Glutamatergic neuron (in vitro differentiated cells): ENCODE data around the gene FBXO22. TPM values are rescaled to one million over a fixed set of nuclear protein-coding genes. Genes with fewer than 3 reads are reported as not detected.
"Not testable (repeated sequence)": the region's sequence is repeated elsewhere in the genome, so short reads cannot be mapped to it uniquely, and the experiment has no call there.

Experiments used
- DNase-seq: peaks from one replicate; pipeline ENCODE4 v3.0.0; 2022
- H3K27ac Mint-ChIP-seq: one replicate; pipeline ENCODE4 v1.8.0; 2020; ENCODE audit warnings: mild to moderate bottlenecking, mixed read lengths, inconsistent platforms; ENCODE audit not compliant: unreplicated experiment
- H3K27me3 Mint-ChIP-seq: one replicate; pipeline ENCODE4 v1.8.0; 2020; ENCODE audit warnings: mild to moderate bottlenecking, moderate library complexity, mixed read lengths, inconsistent platforms; ENCODE audit not compliant: unreplicated experiment
- H3K36me3 Mint-ChIP-seq: one replicate; pipeline ENCODE4 v1.8.0; 2020; ENCODE audit warnings: mild to moderate bottlenecking, mixed read lengths, inconsistent platforms; ENCODE audit not compliant: unreplicated experiment
- H3K4me1 Mint-ChIP-seq: one replicate; pipeline ENCODE4 v1.8.0; 2020; ENCODE audit warnings: mild to moderate bottlenecking, low read depth, mixed read lengths, inconsistent platforms; ENCODE audit not compliant: unreplicated experiment
- H3K4me3 Mint-ChIP-seq: one replicate; pipeline ENCODE4 v1.8.0; 2020; ENCODE audit warnings: mild to moderate bottlenecking, mixed read lengths, inconsistent platforms; ENCODE audit not compliant: unreplicated experiment
- H3K9me3 Mint-ChIP-seq: one replicate; pipeline ENCODE4 v1.8.0; 2020; ENCODE audit warnings: mild to moderate bottlenecking, moderate library complexity, mixed read lengths, inconsistent platforms; ENCODE audit not compliant: unreplicated experiment
- total RNA-seq: library from RNA; stranded (reverse); fragmentation: NEBNext Ultra II Directional; extraction: Animal tissue kit (Norgen Biotek cat#: 25700); gene quantifications from one replicate; pipeline ENCODE4 v1.2.1, GENCODE V29; 2021; ENCODE audit not compliant: unreplicated experiment
- TF ChIP-seq, protein P1 (sequence below): fragments of 200-600 bp; sonication (generic); IDR thresholded peaks from one replicate; pipeline ENCODE4 v1.5.0; 2021; ENCODE audit not compliant: partially characterized antibody, unreplicated experiment

Gene FBXO22
- total RNA-seq, 1 donor from 2014 or later, result 45.1 TPM

DNA sequence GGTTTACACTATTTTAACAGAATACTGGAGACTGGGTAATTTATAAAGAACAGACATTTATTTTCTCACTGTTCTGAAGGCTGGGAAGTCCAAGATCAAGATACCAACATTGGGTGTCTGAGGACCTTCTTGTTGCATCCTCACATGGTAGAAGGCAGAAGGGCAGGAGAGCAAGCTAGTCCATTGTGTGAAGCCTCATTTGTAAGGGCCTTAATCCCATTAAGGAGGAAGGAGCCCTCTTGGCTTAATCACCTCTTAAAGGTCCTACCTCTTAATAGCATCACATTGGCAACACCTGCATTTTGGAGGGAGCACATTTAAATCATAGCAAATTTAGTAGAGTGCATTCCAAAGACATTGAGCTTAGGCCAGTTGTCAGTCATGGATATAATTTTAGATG, 34.2 kb upstream of the FBXO22 start:
- Mint-ChIP-seq H3K4me1 (peaks cover 34% of the 10 kb centered on the region), H3K36me3 (peaks cover 7% of the 10 kb centered on the region), H3K27ac (no peak overlapping the region), H3K4me3 (no peak overlapping the region), H3K27me3 (peaks cover 7% of the 10 kb centered on the region), H3K9me3 (no peaks in the 10 kb centered on the region)
- DNase-seq, result no peak
- TF ChIP-seq, protein P1, sequence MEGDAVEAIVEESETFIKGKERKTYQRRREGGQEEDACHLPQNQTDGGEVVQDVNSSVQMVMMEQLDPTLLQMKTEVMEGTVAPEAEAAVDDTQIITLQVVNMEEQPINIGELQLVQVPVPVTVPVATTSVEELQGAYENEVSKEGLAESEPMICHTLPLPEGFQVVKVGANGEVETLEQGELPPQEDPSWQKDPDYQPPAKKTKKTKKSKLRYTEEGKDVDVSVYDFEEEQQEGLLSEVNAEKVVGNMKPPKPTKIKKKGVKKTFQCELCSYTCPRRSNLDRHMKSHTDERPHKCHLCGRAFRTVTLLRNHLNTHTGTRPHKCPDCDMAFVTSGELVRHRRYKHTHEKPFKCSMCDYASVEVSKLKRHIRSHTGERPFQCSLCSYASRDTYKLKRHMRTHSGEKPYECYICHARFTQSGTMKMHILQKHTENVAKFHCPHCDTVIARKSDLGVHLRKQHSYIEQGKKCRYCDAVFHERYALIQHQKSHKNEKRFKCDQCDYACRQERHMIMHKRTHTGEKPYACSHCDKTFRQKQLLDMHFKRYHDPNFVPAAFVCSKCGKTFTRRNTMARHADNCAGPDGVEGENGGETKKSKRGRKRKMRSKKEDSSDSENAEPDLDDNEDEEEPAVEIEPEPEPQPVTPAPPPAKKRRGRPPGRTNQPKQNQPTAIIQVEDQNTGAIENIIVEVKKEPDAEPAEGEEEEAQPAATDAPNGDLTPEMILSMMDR, result no peak

DNA sequence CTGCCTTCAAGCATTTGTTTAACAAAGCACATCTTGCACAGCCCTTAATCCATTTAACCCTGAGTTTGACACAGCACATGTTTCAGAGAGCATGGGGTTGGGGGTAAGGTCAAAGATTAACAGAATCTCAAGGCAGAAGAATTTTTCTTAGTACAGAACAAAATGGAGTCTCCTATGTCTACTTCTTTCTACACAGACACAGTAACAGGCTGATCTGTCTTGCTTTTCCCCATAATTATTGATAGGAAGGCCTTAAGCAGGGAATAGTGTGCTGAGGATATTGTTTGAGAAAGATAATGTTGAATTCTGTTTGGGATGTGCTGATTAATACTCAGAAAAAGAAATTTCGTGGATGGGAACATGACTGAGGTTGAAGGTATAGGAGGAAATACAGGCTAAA, 32.1 kb upstream of the FBXO22 start:
- H3K27me3 Mint-ChIP-seq, H3K9me3 Mint-ChIP-seq, DNase-seq, H3K27ac Mint-ChIP-seq, H3K36me3 Mint-ChIP-seq, H3K4me3 Mint-ChIP-seq: not testable (repeated sequence)
- H3K4me1 Mint-ChIP-seq, result peaks cover 25% of the 10 kb centered on the region

DNA sequence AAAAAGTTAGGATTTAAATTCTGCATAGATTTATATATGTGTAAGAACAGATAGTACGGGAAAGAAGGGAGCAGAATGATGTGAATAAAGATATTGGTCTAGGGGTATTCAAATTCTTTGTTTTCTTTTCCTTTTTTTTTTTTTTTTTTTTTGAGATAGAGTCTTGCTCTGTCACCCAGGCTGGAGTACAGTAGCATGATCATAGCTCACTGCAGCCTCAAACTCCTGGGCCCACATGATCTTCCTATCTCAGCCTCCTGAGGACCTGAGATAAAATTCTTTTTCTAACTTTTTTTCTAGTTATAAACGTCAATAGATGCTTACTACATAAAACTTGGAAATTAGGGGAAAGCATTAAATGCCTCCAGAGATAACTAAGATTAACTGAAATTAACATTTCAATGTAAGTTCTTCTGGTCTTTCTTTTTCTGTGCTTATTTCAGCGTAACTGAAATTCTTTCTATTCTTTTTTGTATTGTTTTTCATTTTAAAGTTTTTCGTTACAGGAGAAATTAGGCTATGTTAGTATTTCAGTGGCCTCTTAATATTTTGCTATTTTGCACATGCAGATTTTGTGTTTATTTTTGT, 31.2 kb upstream of the FBXO22 start:
- DNase-seq, result no peak
- TF ChIP-seq, protein P1, result no peak
- Mint-ChIP-seq H3K4me3 (no peak overlapping the region), H3K27ac (no peak overlapping the region), H3K27me3 (peaks cover 7% of the 10 kb centered on the region), H3K4me1 (peaks cover 18% of the 10 kb centered on the region), H3K9me3 (no peaks in the 10 kb centered on the region), H3K36me3 (peaks cover 7% of the 10 kb centered on the region)

DNA sequence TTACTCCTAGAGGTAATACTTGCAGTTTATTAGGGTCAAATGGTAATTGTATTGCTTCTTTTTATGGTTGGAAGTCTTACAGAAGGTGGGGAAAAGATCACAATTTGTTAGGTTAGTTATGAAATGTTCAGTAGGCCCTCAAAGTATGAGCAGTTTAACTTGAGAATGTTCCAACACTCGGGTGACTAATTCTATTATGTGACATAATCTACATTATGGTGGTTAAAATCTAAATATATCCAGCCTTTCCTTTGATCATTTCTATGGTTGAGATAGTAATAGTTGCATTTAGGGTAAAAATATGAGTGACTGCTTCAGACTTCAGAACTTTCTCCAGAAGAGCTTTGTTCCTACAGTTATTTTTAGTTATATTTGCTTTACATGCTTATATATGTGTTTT, 19.6 kb upstream of the FBXO22 start:
- TF ChIP-seq, protein P1, result no peak
- peaks cover 2% of the 10 kb centered on the region for H3K9me3 Mint-ChIP-seq
- H3K4me1 Mint-ChIP-seq, result peaks cover 4% of the 10 kb centered on the region
- DNase-seq, result no peak
- H3K27me3 Mint-ChIP-seq, result peaks cover 2% of the 10 kb centered on the region
- H3K36me3 Mint-ChIP-seq, result no peaks in the 10 kb centered on the region
- no peak overlapping the region for H3K27ac Mint-ChIP-seq
- no peak overlapping the region for H3K4me3 Mint-ChIP-seq

DNA sequence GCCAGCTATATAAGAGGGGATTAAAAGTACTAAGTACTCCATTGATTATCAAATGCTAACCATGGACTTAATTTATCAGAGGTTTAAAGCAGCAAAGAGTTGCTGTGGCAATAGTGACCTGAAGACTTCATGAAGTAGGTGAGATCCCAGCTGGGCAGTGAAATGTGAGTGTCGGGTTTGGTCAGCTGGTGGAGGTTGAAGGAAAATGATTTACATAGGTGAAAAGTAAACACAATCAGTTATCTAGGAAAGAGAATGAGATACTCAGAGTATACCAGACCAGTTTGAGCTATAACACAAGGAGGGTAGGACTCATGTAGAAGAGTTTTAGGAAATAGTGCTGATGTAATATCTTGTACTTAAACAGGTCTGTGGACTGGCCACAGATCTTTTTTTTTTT, 16.5 kb upstream of the FBXO22 start:
- no peak overlapping the region for H3K4me3 Mint-ChIP-seq
- H3K27ac Mint-ChIP-seq, result no peak overlapping the region
- H3K36me3 Mint-ChIP-seq, result no peaks in the 10 kb centered on the region
- no peak for DNase-seq
- TF ChIP-seq, protein P1, result no peak
- H3K4me1 Mint-ChIP-seq, result peaks cover 4% of the 10 kb centered on the region
- peaks cover 2% of the 10 kb centered on the region for H3K9me3 Mint-ChIP-seq
- peaks cover 2% of the 10 kb centered on the region for H3K27me3 Mint-ChIP-seq

DNA sequence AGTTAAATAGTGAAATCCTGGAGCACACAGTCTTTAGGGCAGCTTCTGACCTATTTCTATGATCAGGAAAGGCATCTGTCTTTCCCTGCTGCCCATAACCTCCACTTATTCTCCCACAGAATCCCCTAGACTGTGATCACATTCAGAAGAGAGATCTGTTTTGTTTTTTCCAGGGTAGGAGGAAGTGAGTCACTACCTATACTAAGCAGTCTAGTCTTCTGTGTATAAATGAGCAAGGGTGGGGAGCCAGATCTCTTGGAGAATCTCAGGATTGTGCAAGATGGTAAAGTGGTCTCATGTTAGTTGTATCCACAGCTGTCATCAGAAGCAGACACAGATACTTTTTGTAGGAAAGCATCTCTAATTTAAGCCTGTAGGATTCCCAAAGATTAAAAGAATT, 11.8 kb upstream of the FBXO22 start:
- DNase-seq, result no peak
- H3K27me3 Mint-ChIP-seq, result peaks cover 2% of the 10 kb centered on the region
- TF ChIP-seq, protein P1, result no peak
- no peaks in the 10 kb centered on the region for H3K9me3 Mint-ChIP-seq
- H3K36me3 Mint-ChIP-seq, result no peaks in the 10 kb centered on the region
- H3K27ac Mint-ChIP-seq, result peak overlapping the region; percentile 16
- no peak overlapping the region for H3K4me3 Mint-ChIP-seq
- H3K4me1 Mint-ChIP-seq, result no peaks in the 10 kb centered on the region
